Ishikawa (cell line): Measurements from ENCODE around the gene JMJD8.

ENCODE experiments used
- CEBPB ChIP-seq: IDR thresholded peaks from 2 replicates; pipeline ENCODE4 v1.6.1; 2012
- CREB1 ChIP-seq: IDR thresholded peaks from 2 replicates; pipeline ENCODE4 v1.6.1; 2012; ENCODE audit warnings: low read depth
- EGR1 ChIP-seq: IDR thresholded peaks from 2 replicates; pipeline ENCODE4 v1.6.1; 2012
- EP300 ChIP-seq: IDR thresholded peaks from 2 replicates; pipeline ENCODE4 v1.6.1; 2012; ENCODE audit warnings: borderline replicate concordance
- FOXM1 ChIP-seq: IDR thresholded peaks from 2 replicates; pipeline ENCODE4 v1.6.1; 2012; ENCODE audit warnings: low read depth, borderline replicate concordance
- TAF1 ChIP-seq: IDR thresholded peaks from 2 replicates; pipeline ENCODE4 v1.6.1; 2012; ENCODE audit warnings: low read depth, mild to moderate bottlenecking
- TCF12 ChIP-seq: IDR thresholded peaks from 2 replicates; pipeline ENCODE4 v1.6.1; 2012; ENCODE audit warnings: low read depth
- YY1 ChIP-seq: IDR thresholded peaks from 2 replicates; pipeline ENCODE4 v1.6.1; 2012; ENCODE audit warnings: low read depth
- TF ChIP-seq, protein P1 (sequence below): IDR thresholded peaks from 2 replicates; pipeline ENCODE4 v1.6.1; 2012

DNA sequence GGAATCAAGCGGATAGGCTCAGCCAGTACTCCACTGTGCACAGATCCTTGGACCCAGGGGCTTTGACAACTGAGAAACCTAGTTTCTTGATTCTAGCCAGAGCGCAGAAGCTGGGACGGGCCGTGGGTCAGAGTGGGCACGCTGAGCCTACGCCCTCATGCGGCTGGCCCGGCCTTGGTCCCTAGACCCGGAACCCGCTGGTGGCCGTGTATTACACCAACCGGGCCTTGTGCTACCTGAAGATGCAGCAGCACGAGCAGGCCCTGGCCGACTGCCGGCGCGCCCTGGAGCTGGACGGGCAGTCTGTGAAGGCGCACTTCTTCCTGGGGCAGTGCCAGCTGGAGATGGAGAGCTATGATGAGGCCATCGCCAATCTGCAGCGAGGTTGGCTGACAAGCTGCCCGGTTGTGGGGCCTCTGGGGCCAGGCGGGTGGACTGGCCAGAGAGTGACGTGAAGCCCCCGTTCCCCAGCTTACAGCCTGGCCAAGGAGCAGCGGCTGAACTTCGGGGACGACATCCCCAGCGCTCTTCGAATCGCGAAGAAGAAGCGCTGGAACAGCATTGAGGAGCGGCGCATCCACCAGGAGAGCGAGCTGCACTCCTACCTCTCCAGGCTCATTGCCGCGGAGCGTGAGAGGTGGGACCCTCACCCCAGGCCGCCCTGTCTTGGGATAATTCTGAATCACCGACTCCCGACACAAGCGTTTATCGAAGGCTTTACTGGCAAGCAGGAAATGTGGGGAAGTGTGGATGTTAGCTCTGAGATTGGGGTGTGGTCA lies 3.0 kb downstream of the JMJD8 start:
- TF ChIP-seq YY1 (no peak), FOXM1 (no peak), TCF12 (no peak), TAF1 (no peak), CREB1 (no peak), EP300 (no peak), EGR1 (no peak), CEBPB (no peak)
- TF ChIP-seq, protein P1, sequence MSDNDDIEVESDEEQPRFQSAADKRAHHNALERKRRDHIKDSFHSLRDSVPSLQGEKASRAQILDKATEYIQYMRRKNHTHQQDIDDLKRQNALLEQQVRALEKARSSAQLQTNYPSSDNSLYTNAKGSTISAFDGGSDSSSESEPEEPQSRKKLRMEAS = 0 out of 2 replicates have a peak, but pooled peaks have one; percentile 26
